ENCODE data around the gene PACRG.

Gene PACRG

DNA sequence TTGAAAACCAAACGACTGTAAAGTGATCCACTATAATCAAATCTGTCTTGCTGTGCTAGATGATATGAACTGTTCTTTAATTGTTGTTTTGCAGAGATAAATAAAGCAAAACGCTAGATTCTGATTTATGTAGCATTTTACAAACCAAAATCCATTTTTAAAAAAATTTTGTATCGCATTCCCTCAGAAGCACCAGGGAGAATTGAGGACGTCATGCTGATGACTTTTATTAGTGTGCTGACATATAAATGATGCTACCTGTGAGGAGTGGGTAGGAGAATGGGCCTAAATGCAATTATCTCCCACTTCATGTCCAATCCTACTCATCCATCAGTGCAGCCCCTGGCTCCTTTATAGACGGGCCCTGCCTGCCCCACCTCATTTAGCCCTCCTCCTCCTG is 282.4 kb downstream of the PACRG start:
- Histone ChIP-seq H3K79me2 (ENCODE audit: control insufficient read depth, insufficient read depth, low read length, poor library complexity) (no peaks in the 10 kb centered on the region), H3K4me1 (ENCODE audit: control insufficient read depth in 1 of 2, insufficient read depth in 2 of 2, low read length in 2 of 2) (no peaks in the 10 kb centered on the region), H3K27me3 (ENCODE audit: insufficient read depth, low read length) (no peaks in the 10 kb centered on the region), H3K36me3 (ENCODE audit: control insufficient read depth in 1 of 2, insufficient read depth in 2 of 2, low read length in 2 of 2) (no peaks in the 10 kb centered on the region), H3K4ac (ENCODE audit: low read depth, low read length) (no peak overlapping the region), H3K9me3 (ENCODE audit: insufficient read depth, low read depth, low read length) (peaks cover 1% of the 10 kb centered on the region), H2BK5ac (ENCODE audit: low read depth, low read length, poor library complexity) (no peak overlapping the region), H4K91ac (ENCODE audit: low read depth, low read length) (no peak overlapping the region), H3K4me2 (ENCODE audit: low read length) (no peak overlapping the region), H3K79me1 (ENCODE audit: low read length) (no peaks in the 10 kb centered on the region), H3K9ac (ENCODE audit: low read length) (no peak overlapping the region), H2AFZ (ENCODE audit: insufficient read depth, low read length, poor library complexity) (no peak overlapping the region), H4K8ac (ENCODE audit: low read depth, low read length) (no peak overlapping the region), H3K23ac (ENCODE audit: low read length) (no peak overlapping the region), H2AK5ac (ENCODE audit: low read length) (no peak overlapping the region), H3K14ac (ENCODE audit: low read length) (no peak overlapping the region), H4K12ac (ENCODE audit: low read depth, low read length) (no peak overlapping the region), H2BK120ac (ENCODE audit: insufficient read depth, low read length, poor library complexity) (no peak overlapping the region), H3K18ac (ENCODE audit: low read length) (no peak overlapping the region), H2BK12ac (ENCODE audit: low read length) (no peak overlapping the region), H3K27ac (ENCODE audit: low read depth, low read length) (no peak overlapping the region), H3K4me3 (ENCODE audit: low read depth, low read length) (no peak overlapping the region)
- no peak for DNase-seq
- no CpG with 5 or more reads among the region's 5 CpGs for WGBS (ENCODE audit: extremely low coverage, insufficient coverage, insufficient read length)

GRCh38 chr6:163014736-163015135 is 287.0 kb downstream of the PACRG start:
- Histone ChIP-seq H4K91ac (ENCODE audit: low read depth, low read length) (no peak overlapping the region), H3K23ac (ENCODE audit: low read length) (no peak overlapping the region), H2BK120ac (ENCODE audit: insufficient read depth, low read length, poor library complexity) (no peak overlapping the region), H3K36me3 (ENCODE audit: control insufficient read depth in 1 of 2, insufficient read depth in 2 of 2, low read length in 2 of 2) (no peaks in the 10 kb centered on the region), H2AK5ac (ENCODE audit: low read length) (no peak overlapping the region), H3K4me2 (ENCODE audit: low read length) (no peak overlapping the region), H4K12ac (ENCODE audit: low read depth, low read length) (no peak overlapping the region), H3K9me3 (ENCODE audit: insufficient read depth, low read depth, low read length) (peaks cover 1% of the 10 kb centered on the region), H3K9ac (ENCODE audit: low read length) (no peak overlapping the region), H3K4ac (ENCODE audit: low read depth, low read length) (no peak overlapping the region), H3K27me3 (ENCODE audit: insufficient read depth, low read length) (no peaks in the 10 kb centered on the region), H3K4me3 (ENCODE audit: low read depth, low read length) (no peak overlapping the region), H3K79me1 (ENCODE audit: low read length) (no peaks in the 10 kb centered on the region), H2BK12ac (ENCODE audit: low read length) (no peak overlapping the region), H3K27ac (ENCODE audit: low read depth, low read length) (no peak overlapping the region), H2AFZ (ENCODE audit: insufficient read depth, low read length, poor library complexity) (no peak overlapping the region), H4K8ac (ENCODE audit: low read depth, low read length) (no peak overlapping the region), H3K79me2 (ENCODE audit: control insufficient read depth, insufficient read depth, low read length, poor library complexity) (no peaks in the 10 kb centered on the region), H2BK5ac (ENCODE audit: low read depth, low read length, poor library complexity) (no peak overlapping the region), H3K18ac (ENCODE audit: low read length) (no peak overlapping the region), H3K4me1 (ENCODE audit: control insufficient read depth in 1 of 2, insufficient read depth in 2 of 2, low read length in 2 of 2) (no peaks in the 10 kb centered on the region), H3K14ac (ENCODE audit: low read length) (no peak overlapping the region)
- WGBS (ENCODE audit: extremely low coverage, insufficient coverage, insufficient read length), result no CpG with 5 or more reads among the region's 1 CpG
- DNase-seq, result no peak

- H2BK120ac ChIP-seq (ENCODE audit: insufficient read depth, low read length, poor library complexity), result no peak overlapping the region
- H3K4me2 ChIP-seq (ENCODE audit: low read length), result no peak overlapping the region
- H3K4me1 ChIP-seq (ENCODE audit: control insufficient read depth in 1 of 2, insufficient read depth in 2 of 2, low read length in 2 of 2), result no peaks in the 10 kb centered on the region
- H3K79me2 ChIP-seq (ENCODE audit: control insufficient read depth, insufficient read depth, low read length, poor library complexity), result no peaks in the 10 kb centered on the region
- no peak overlapping the region for H4K91ac ChIP-seq (ENCODE audit: low read depth, low read length)
- H3K14ac ChIP-seq (ENCODE audit: low read length), result no peak overlapping the region
- no peaks in the 10 kb centered on the region for H3K79me1 ChIP-seq (ENCODE audit: low read length)
- H4K12ac ChIP-seq (ENCODE audit: low read depth, low read length), result no peak overlapping the region
- H3K27me3 ChIP-seq (ENCODE audit: insufficient read depth, low read length), result no peaks in the 10 kb centered on the region
- no peak overlapping the region for H2BK5ac ChIP-seq (ENCODE audit: low read depth, low read length, poor library complexity)
- H3K18ac ChIP-seq (ENCODE audit: low read length), result no peak overlapping the region
- no peaks in the 10 kb centered on the region for H3K36me3 ChIP-seq (ENCODE audit: control insufficient read depth in 1 of 2, insufficient read depth in 2 of 2, low read length in 2 of 2)
- H3K9ac ChIP-seq (ENCODE audit: low read length), result no peak overlapping the region
- H2AFZ ChIP-seq (ENCODE audit: insufficient read depth, low read length, poor library complexity), result no peak overlapping the region
- no peak overlapping the region for H2AK5ac ChIP-seq (ENCODE audit: low read length)
- no peak overlapping the region for H3K23ac ChIP-seq (ENCODE audit: low read length)
- H2BK12ac ChIP-seq (ENCODE audit: low read length), result no peak overlapping the region
- no peak overlapping the region for H3K4me3 ChIP-seq (ENCODE audit: low read depth, low read length)
- no peak overlapping the region for H3K27ac ChIP-seq (ENCODE audit: low read depth, low read length)
- no peaks in the 10 kb centered on the region for H3K9me3 ChIP-seq (ENCODE audit: insufficient read depth, low read depth, low read length)
- WGBS (ENCODE audit: extremely low coverage, insufficient coverage, insufficient read length), result no CpG with 5 or more reads among the region's 1 CpG
- H4K8ac ChIP-seq (ENCODE audit: low read depth, low read length), result no peak overlapping the region
- no peak overlapping the region for H3K4ac ChIP-seq (ENCODE audit: low read depth, low read length)
- DNase-seq, result no peak
Measured at GRCh38 chr6:163017801-163018200, 290.0 kb downstream of the PACRG start.

- Histone ChIP-seq H2BK5ac (ENCODE audit: low read depth, low read length, poor library complexity) (no peak overlapping the region), H3K79me1 (ENCODE audit: low read length) (no peaks in the 10 kb centered on the region), H3K9ac (ENCODE audit: low read length) (no peak overlapping the region), H3K4me3 (ENCODE audit: low read depth, low read length) (no peak overlapping the region), H3K4ac (ENCODE audit: low read depth, low read length) (no peak overlapping the region), H3K18ac (ENCODE audit: low read length) (no peak overlapping the region), H2BK12ac (ENCODE audit: low read length) (no peak overlapping the region), H2AK5ac (ENCODE audit: low read length) (no peak overlapping the region), H3K36me3 (ENCODE audit: control insufficient read depth in 1 of 2, insufficient read depth in 2 of 2, low read length in 2 of 2) (no peaks in the 10 kb centered on the region), H3K27me3 (ENCODE audit: insufficient read depth, low read length) (no peaks in the 10 kb centered on the region), H4K12ac (ENCODE audit: low read depth, low read length) (no peak overlapping the region), H4K8ac (ENCODE audit: low read depth, low read length) (no peak overlapping the region), H3K14ac (ENCODE audit: low read length) (no peak overlapping the region), H3K4me2 (ENCODE audit: low read length) (no peak overlapping the region), H3K23ac (ENCODE audit: low read length) (no peak overlapping the region), H4K91ac (ENCODE audit: low read depth, low read length) (no peak overlapping the region), H2BK120ac (ENCODE audit: insufficient read depth, low read length, poor library complexity) (no peak overlapping the region), H3K27ac (ENCODE audit: low read depth, low read length) (no peak overlapping the region), H3K79me2 (ENCODE audit: control insufficient read depth, insufficient read depth, low read length, poor library complexity) (no peaks in the 10 kb centered on the region), H3K4me1 (ENCODE audit: control insufficient read depth in 1 of 2, insufficient read depth in 2 of 2, low read length in 2 of 2) (no peaks in the 10 kb centered on the region), H2AFZ (ENCODE audit: insufficient read depth, low read length, poor library complexity) (no peak overlapping the region), H3K9me3 (ENCODE audit: insufficient read depth, low read depth, low read length) (no peaks in the 10 kb centered on the region)
- WGBS (ENCODE audit: extremely low coverage, insufficient coverage, insufficient read length), result no CpG with 5 or more reads among the region's 3 CpGs
- DNase-seq, result no peak
Measured at GRCh38 chr6:163019926-163020325, 292.2 kb downstream of the PACRG start.
